Placental epithelial cell (primary cell): ENCODE results near the gene CIPC. TPM values are rescaled to one million over a fixed set of nuclear protein-coding genes. Genes with fewer than 3 reads are reported as not detected.

Experiments used
- total RNA-seq: library from RNA; depleted of rRNA; stranded (reverse); fragments of >200 nt; gene quantifications from 2 replicates; pipeline ENCODE4 v1.2.3, GENCODE V29; 2012

CIPC gene
- 11.8 and 13.0 TPM in 2 replicates for total RNA-seq

GRCh38 chr14:77097700-77098528, at the start of gene CIPC:
Gene CIPC, plus strand, starts transcription at chr14:77098258. Its CDS starts 7,451 bp downstream, at chr14:77105709.

GRCh38 chr14:77141214-77142004, 43.4 kb downstream of the CIPC start, which contains the start of gene ZDHHC22:
Gene ZDHHC22, minus strand, starts transcription at chr14:77141791. Its CDS starts 2,053 bp downstream, at chr14:77139738.

Other genes with a start within 250 kb of the CIPC start
- gene IRF2BPL, start 69.5 kb upstream of the CIPC start, total RNA-seq: 24.9 and 27.1 TPM in 2 replicates
- gene ZDHHC22, start 43.5 kb downstream of the CIPC start, total RNA-seq: not detected in 2 replicates
- gene TMEM63C, start 83.5 kb downstream of the CIPC start, total RNA-seq: 7.1 and 14.7 TPM in 2 replicates
- gene NGB, start 172.9 kb downstream of the CIPC start, total RNA-seq: not detected in 2 replicates
- gene POMT2, start 222.6 kb downstream of the CIPC start, total RNA-seq: 17.7 and 18.2 TPM in 2 replicates
- 69.8 and 69.9 TPM in 2 replicates for gene GSTZ1, start 222.8 kb downstream of the CIPC start, total RNA-seq